WTC11 (cell line): ENCODE results near the gene CCL13. TPM values are rescaled to one million over a fixed set of nuclear protein-coding genes. Genes with fewer than 3 reads are reported as not detected.

Experiments
- ATAC-seq: fragments of 200-7000 bp; cut with Tn5 transposase; 2 replicates; pipeline ENCODE4 v1.10.0; 2021; ENCODE audit warnings: mild to moderate bottlenecking, moderate library complexity
- CTCF ChIA-PET: fragments of 300-600 bp; sonication (Branson Sonifier 250); formaldehyde crosslinking; loops from one replicate; lab custom pipeline; 2021; ENCODE audit warnings: antibody characterized with exemption; lab: Charles Lee
- POLR2A ChIA-PET: fragments of 350-600 bp; sonication (Branson Sonifier 250); formaldehyde crosslinking; loops from one replicate; lab custom pipeline; 2021; ENCODE audit warnings: antibody characterized with exemption; lab: Charles Lee
- DNase-seq: peaks from one replicate; pipeline ENCODE4 v3.0.0; 2021; ENCODE audit warnings: low spot score
- H3K27ac Mint-ChIP-seq: 2 replicates; pipeline ENCODE4 v1.8.0; 2021; ENCODE audit warnings: mixed read lengths
- H3K27me3 Mint-ChIP-seq: 2 replicates; pipeline ENCODE4 v1.8.0; 2021; ENCODE audit warnings: low read depth, mild to moderate bottlenecking, moderate library complexity, mixed read lengths
- H3K36me3 Mint-ChIP-seq: 2 replicates; pipeline ENCODE4 v1.8.0; 2021; ENCODE audit warnings: mixed read lengths
- H3K4me1 Mint-ChIP-seq: 2 replicates; pipeline ENCODE4 v1.8.0; 2022; ENCODE audit warnings: mixed read lengths
- H3K4me3 Mint-ChIP-seq: 2 replicates; pipeline ENCODE4 v1.8.0; 2021; ENCODE audit warnings: mild to moderate bottlenecking, moderate library complexity, mixed read lengths
- H3K9me3 Mint-ChIP-seq: 2 replicates; pipeline ENCODE4 v1.8.0; 2021; ENCODE audit warnings: mixed read lengths
- FOXK1 ChIP-seq: sonication (generic); formaldehyde crosslinking; IDR thresholded peaks from 2 replicates; pipeline ENCODE4 v1.8.0; 2022; ENCODE audit warnings: mild to moderate bottlenecking, moderate library complexity, missing genetic modification reagents
- MLX ChIP-seq: sonication (generic); formaldehyde crosslinking; IDR thresholded peaks from 2 replicates; pipeline ENCODE4 v1.8.1; 2023; ENCODE audit warnings: mild to moderate bottlenecking, missing genetic modification reagents, moderate library complexity
- NR1H2 ChIP-seq: sonication (generic); formaldehyde crosslinking; IDR thresholded peaks from 2 replicates; pipeline ENCODE4 v1.9.0; 2021; ENCODE audit warnings: mild to moderate bottlenecking, moderate library complexity, missing genetic modification reagents
- ZNF281 ChIP-seq: sonication (generic); formaldehyde crosslinking; IDR thresholded peaks from 2 replicates; pipeline ENCODE4 v1.8.0; 2023; ENCODE audit warnings: mild to moderate bottlenecking, missing genetic modification reagents
- ZNF416 ChIP-seq: fragments of 250-450 bp; sonication (Bioruptor Pico); IDR thresholded peaks from 2 replicates; pipeline ENCODE4 v1.9.0; 2021; ENCODE audit warnings: mild to moderate bottlenecking, inconsistent platforms
- total RNA-seq: library from RNA; stranded (reverse); gene quantifications from 3 replicates; pipeline ENCODE4 v1.2.3, GENCODE V29; 2021
- TF ChIP-seq, protein P1 (sequence below): sonication (generic); formaldehyde crosslinking; IDR thresholded peaks from 2 replicates; pipeline ENCODE4 v1.8.1; 2022; ENCODE audit warnings: missing genetic modification reagents, borderline replicate concordance
- TF ChIP-seq, protein P2 (sequence below): sonication (generic); formaldehyde crosslinking; IDR thresholded peaks from 2 replicates; pipeline ENCODE4 v1.8.1; 2022; ENCODE audit warnings: mild to moderate bottlenecking, moderate library complexity, missing genetic modification reagents
- TF ChIP-seq, protein P3 (sequence below): sonication (generic); formaldehyde crosslinking; IDR thresholded peaks from 2 replicates; pipeline ENCODE4 v1.8.0; 2022; ENCODE audit warnings: mild to moderate bottlenecking, missing genetic modification reagents
- TF ChIP-seq, protein P4 (sequence below): fragments of 250-450 bp; sonication (Bioruptor Pico); IDR thresholded peaks from 2 replicates; pipeline ENCODE4 v1.8.0; 2021; ENCODE audit warnings: mild to moderate bottlenecking
- TF ChIP-seq, protein P5 (sequence below): sonication (generic); formaldehyde crosslinking; IDR thresholded peaks from 2 replicates; pipeline ENCODE4 v1.8.0; 2023; ENCODE audit warnings: missing genetic modification reagents, mild to moderate bottlenecking, borderline replicate concordance

Gene CCL13
- total RNA-seq, 1 experiment from 2014 or later, result not detected

DNA sequence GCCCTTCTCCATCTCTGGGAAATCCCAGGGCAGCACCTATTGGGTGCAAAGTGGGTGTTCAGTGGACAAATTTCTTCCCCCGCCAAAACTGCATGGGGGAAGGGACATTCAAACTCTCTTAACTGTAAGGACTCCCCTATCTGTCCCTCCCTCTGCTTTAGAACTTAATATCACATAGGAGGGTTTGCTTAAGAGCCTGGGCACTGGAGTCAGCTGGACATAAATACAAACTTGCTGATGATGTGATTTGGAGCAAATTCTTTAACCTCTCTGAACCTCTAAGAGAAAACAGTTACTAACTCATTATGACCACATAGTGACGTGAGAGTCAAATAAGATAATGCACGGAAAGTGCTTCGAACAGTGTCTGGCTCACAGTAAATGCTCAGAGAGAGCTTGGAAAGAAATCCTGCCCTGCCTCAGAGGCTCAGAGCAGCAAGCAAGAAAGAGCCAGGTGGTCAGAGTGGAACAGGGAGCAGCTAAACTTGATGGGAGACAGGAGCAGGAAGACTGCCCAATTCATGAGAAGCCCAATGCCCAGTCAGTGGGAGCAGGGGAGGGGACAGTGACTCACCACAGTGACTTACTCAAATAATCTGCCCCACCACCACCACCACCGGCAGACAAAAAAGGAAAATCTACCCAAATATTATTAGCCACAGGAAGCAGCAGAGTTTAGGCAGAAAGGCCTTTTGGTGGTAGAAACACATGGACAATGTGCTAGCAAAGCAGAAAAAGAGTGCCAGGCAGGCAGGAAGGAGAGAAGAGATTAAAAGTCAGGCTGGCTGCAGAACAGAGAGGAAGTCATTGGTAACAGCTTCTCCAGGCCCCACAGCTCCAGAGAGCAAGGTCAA lies 30.6 kb downstream of the CCL13 start:
- Mint-ChIP-seq H3K4me1 (no peaks in the 10 kb centered on the region), H3K27ac (no peak overlapping the region), H3K9me3 (no peaks in the 10 kb centered on the region), H3K27me3 (peaks cover 21% of the 10 kb centered on the region), H3K36me3 (no peaks in the 10 kb centered on the region), H3K4me3 (no peak overlapping the region)
- TF ChIP-seq, protein P1, sequence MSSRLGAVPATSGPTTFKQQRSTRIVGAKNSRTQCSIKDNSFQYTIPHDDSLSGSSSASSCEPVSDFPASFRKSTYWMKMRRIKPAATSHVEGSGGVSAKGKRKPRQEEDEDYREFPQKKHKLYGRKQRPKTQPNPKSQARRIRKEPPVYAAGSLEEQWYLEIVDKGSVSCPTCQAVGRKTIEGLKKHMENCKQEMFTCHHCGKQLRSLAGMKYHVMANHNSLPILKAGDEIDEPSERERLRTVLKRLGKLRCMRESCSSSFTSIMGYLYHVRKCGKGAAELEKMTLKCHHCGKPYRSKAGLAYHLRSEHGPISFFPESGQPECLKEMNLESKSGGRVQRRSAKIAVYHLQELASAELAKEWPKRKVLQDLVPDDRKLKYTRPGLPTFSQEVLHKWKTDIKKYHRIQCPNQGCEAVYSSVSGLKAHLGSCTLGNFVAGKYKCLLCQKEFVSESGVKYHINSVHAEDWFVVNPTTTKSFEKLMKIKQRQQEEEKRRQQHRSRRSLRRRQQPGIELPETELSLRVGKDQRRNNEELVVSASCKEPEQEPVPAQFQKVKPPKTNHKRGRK (CRISPR knock-in tag), result no peak
- TF ChIP-seq NR1H2, result no peak
- TF ChIP-seq, protein P2, sequence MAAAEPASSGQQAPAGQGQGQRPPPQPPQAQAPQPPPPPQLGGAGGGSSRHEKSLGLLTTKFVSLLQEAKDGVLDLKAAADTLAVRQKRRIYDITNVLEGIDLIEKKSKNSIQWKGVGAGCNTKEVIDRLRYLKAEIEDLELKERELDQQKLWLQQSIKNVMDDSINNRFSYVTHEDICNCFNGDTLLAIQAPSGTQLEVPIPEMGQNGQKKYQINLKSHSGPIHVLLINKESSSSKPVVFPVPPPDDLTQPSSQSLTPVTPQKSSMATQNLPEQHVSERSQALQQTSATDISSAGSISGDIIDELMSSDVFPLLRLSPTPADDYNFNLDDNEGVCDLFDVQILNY (CRISPR knock-in tag), result no peak
- TF ChIP-seq ZNF281 (CRISPR knock-in tag), result no peak
- no peak for DNase-seq
- POLR2A ChIA-PET, result no interaction called here
- CTCF ChIA-PET, result interaction anchor here (1.0 to 8.0 kb wide), 4 partner anchors 10 to 156 kb away, joined by 3 to 45 read pairs (median 4); partner anchors contain the start of gene CCL1
- no peak for ATAC-seq

DNA sequence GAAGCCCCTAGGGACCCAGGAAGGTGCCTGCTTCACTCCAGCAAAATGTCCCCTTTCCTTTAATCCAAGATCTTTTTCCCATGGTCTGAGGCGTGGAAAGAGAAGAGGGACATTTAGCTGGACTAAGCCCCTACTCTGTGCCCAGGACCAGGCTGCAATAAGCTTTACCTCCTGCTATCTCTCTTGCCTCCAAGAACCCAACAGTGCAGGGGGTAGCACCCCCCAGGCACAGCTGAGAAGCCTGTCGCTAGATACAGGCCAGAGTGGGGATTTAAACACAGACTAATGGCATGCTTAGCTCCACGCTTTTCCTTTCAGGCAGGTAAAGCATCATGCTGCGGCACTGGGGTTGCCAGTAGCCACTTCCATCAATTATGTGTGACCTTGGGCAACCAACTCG lies 31.3 kb downstream of the CCL13 start:
- H3K4me1 Mint-ChIP-seq, result no peaks in the 10 kb centered on the region
- TF ChIP-seq FOXK1, result no peak
- TF ChIP-seq, protein P3, sequence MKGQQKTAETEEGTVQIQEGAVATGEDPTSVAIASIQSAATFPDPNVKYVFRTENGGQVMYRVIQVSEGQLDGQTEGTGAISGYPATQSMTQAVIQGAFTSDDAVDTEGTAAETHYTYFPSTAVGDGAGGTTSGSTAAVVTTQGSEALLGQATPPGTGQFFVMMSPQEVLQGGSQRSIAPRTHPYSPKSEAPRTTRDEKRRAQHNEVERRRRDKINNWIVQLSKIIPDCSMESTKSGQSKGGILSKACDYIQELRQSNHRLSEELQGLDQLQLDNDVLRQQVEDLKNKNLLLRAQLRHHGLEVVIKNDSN, result no peak
- TF ChIP-seq, protein P4, sequence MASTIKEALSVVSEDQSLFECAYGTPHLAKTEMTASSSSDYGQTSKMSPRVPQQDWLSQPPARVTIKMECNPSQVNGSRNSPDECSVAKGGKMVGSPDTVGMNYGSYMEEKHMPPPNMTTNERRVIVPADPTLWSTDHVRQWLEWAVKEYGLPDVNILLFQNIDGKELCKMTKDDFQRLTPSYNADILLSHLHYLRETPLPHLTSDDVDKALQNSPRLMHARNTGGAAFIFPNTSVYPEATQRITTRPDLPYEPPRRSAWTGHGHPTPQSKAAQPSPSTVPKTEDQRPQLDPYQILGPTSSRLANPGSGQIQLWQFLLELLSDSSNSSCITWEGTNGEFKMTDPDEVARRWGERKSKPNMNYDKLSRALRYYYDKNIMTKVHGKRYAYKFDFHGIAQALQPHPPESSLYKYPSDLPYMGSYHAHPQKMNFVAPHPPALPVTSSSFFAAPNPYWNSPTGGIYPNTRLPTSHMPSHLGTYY (CRISPR knock-in tag), result no peak
- no peak for TF ChIP-seq MLX (CRISPR knock-in tag)
- TF ChIP-seq, protein P5, sequence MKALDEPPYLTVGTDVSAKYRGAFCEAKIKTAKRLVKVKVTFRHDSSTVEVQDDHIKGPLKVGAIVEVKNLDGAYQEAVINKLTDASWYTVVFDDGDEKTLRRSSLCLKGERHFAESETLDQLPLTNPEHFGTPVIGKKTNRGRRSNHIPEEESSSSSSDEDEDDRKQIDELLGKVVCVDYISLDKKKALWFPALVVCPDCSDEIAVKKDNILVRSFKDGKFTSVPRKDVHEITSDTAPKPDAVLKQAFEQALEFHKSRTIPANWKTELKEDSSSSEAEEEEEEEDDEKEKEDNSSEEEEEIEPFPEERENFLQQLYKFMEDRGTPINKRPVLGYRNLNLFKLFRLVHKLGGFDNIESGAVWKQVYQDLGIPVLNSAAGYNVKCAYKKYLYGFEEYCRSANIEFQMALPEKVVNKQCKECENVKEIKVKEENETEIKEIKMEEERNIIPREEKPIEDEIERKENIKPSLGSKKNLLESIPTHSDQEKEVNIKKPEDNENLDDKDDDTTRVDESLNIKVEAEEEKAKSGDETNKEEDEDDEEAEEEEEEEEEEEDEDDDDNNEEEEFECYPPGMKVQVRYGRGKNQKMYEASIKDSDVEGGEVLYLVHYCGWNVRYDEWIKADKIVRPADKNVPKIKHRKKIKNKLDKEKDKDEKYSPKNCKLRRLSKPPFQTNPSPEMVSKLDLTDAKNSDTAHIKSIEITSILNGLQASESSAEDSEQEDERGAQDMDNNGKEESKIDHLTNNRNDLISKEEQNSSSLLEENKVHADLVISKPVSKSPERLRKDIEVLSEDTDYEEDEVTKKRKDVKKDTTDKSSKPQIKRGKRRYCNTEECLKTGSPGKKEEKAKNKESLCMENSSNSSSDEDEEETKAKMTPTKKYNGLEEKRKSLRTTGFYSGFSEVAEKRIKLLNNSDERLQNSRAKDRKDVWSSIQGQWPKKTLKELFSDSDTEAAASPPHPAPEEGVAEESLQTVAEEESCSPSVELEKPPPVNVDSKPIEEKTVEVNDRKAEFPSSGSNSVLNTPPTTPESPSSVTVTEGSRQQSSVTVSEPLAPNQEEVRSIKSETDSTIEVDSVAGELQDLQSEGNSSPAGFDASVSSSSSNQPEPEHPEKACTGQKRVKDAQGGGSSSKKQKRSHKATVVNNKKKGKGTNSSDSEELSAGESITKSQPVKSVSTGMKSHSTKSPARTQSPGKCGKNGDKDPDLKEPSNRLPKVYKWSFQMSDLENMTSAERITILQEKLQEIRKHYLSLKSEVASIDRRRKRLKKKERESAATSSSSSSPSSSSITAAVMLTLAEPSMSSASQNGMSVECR (CRISPR knock-in tag), result no peak
- no peak for TF ChIP-seq ZNF416
- TF ChIP-seq, all 79 proteins: peak for 0
- ATAC-seq, result no peak
- Mint-ChIP-seq H3K9me3 (no peaks in the 10 kb centered on the region), H3K27ac (no peak overlapping the region), H3K36me3 (no peaks in the 10 kb centered on the region), H3K4me3 (no peak overlapping the region), H3K27me3 (peaks cover 21% of the 10 kb centered on the region)
- ChIA-PET CTCF (interaction anchor here (1.0 to 8.0 kb wide), 5 partner anchors 10 to 155 kb away, joined by 3 to 45 read pairs (median 4); partner anchors contain the start of gene CCL1), POLR2A (no interaction called here)
- no peak for DNase-seq
